NAMALWA (cell line): Measurements from ENCODE around the gene DUSP8.
A peak's percentile ranks its signal among the peaks of the same experiment; 100 is the strongest.

Source experiments
- DNase-seq: peaks from one replicate; pipeline ENCODE4 v3.0.0-alpha.2; 2015; ENCODE audit warnings: low spot score

The DUSP8 gene

GRCh38 chr11:1553808-1554594, 18.1 kb downstream of the DUSP8 start:
- no peak for DNase-seq

DNA sequence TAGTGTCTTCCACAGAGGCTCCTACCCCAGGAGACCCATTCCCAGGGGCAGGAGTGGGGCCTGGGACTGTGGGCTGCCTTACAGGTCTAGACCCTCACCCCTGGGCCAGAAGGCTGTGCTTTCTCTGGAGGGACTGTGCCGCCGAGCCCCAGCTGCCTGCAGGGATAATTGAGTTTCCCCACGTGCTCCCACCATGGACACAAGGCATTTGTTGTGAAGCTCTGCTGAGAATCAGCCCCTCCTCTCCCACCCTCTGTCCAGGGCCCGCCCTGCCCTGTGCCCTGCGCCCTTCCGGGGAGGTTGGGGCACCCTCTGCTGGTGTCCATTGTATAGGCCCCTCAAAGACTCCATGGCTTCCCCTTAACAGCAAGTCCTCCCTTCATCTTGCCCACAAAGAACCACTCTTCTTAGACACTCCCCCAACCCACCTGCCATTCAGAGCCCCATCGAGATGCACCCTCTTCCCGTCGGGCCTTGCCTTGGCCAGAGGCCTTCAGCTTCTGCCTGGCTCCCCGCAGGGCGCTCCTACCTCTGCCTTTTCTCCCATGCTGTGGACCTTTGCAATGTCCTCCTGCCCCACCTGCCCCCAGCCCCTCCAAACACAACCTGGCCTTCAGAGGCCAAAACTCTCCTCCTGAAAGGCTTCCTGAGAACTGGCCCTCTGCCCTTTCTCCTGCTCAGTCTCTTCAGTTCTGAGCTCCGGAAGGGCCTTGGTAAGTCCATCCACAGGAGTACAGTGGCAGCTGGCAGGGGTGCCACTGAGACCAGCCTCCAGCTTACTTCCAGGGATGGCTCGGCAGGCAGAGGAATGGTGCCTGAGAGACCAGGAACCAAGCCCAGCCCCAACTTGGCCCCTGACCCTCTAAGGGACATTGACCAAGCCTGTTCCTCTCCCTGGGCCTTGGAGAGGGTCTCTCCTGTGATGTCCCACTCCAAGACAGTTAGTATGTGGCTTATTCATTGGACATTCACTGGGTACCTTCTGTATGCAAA, 22.4 kb downstream of the DUSP8 start:
- DNase-seq, result no peak

DNA sequence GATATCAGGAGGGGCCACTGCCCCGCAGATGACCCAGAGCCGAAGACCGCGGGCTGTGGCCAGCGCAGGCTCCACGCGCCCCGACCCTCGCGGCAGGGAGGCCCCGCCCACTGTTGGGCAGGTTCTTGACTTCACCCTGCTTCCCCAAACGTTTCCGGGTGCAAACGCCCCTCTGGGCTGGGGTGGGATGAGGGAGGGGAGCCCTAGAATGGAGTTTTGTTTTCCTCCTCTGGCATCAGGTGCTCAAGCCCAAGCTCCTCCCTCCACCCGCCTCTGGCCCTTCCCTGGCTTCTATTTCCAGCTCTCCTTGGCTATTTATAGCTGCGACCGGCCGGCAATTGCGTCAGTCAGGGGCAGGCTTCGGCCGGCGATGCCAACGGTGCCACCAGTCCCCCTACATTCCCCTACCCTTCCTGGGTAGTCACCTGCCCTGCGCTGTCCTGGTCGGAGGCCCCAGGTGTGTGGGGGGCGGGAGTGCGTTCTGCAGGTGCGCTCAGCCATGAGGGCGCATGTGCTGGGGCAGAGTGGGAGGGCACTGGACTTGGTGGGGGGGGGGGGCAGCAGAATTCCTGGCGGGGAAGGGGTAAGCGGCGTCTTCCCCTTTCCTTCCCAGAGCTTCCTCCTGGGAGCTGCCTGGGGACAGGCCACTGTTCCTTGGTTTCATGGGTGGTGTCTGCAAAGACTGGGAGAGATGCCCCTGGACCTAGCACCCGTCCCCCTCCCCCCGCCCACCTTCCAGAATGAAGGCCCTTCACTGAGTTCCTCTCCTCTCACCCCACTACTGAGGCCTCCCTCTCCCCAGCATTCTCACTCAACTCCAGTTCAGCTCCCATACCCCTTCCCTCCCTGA, 23.6 kb downstream of the DUSP8 start:
- no peak for DNase-seq

- no peak for DNase-seq
These were observed 24.5 kb downstream of the DUSP8 start for GRCh38 chr11:1547467-1548098.

DNA sequence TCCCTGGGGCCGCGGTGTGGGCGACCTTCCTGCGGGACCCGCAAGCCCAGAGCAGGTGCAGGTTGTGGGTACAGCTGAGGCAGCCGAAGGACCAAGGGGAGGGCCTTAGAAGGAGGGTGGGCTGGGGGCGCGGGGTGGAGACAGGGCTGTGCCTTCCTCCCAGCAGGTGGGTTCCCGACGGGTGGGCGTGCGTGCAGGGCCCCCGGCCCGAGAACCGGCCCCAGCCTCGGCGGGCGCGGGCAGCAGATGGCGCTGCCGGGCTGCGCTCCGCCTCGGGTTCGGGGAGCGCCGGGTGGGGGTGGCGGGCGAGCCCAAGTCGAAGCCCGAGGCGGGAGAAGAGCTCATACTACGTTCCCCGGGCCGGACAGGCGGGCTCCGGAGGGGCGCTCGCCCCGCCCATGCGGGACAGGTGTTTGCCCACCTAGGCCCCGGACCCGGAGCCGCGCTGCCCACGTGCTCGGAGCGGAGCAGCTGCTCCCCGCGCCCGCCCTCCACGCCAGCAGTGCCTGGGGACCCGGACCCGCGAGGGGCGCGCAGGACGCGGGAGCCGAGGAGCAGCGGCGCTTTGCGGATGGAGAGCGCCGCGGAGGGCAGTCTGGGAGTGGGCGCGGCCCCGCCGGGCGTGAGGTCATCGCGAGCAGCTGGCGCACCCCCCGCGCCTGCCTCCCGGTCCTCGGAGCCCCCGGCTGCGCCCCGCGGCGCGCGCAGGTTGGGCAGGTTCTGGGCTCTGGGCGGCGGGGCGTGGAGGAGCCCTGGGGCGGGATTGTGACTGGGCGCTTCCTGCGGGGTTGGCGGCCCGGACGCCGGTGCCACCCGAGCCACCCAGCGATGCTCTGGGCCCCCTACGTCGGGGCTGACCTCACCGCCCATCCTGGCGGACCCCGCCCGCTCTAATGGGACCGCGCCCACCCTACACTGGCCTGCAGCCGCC, 25.3 kb downstream of the DUSP8 start:
- peak; percentile 45 for DNase-seq

GRCh38 chr11:1546077-1546535, 26.0 kb downstream of the DUSP8 start:
- no peak for DNase-seq

GRCh38 chr11:1545432-1545831, 26.6 kb downstream of the DUSP8 start:
- no peak for DNase-seq

DNA sequence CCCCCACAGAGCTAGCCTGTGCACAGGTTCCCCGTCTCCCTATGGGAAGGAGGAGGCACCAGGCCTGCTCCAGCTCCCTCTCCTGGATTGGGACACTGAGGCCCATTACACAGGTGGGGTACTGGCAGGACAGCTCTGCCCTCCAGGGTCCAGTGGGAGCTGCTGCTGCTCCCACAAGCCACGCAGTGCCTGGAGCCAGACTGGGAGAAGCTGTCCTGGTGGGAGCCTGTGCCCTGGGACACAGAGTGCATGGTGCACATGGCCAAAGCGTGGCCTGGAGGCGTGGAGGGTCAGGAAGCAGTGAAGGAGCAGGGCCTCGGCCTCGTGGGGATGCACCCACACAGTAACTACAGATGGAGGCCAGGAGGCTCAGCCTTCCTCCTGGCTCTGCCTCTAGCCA, 27.5 kb downstream of the DUSP8 start:
- DNase-seq, result no peak

DNA sequence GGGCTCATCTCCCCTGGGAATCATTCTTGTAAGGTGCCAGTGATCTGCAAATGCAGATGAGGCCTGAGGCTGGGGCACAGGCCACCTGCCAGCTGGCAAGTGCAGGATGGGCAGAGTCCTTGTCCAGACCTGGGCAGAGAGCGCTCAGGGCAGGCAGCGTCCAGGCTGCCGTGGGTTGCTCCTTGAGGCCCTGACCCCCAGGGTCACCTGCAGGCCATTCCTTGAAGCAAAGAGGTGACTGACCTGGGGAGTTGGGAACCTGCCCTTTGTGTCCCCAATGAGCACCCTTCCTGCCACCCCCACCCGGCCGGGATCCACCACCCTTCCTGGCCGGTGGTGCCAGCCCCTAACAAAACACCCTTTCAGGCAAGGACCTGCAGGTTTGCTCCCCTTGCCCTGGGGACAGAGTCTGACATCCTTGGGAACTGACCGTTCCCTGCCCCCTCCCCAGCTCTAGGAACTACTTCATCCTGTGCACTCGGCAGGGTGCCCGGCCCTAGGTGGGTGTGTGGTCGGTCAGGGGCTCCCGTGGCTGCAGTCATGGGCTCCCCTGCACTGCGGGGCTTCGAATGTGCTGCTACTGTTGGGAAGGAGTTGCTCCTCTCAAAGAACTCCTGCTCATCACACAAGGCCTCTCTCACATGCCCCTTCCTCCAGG, 28.3 kb downstream of the DUSP8 start:
- no peak for DNase-seq

DNA sequence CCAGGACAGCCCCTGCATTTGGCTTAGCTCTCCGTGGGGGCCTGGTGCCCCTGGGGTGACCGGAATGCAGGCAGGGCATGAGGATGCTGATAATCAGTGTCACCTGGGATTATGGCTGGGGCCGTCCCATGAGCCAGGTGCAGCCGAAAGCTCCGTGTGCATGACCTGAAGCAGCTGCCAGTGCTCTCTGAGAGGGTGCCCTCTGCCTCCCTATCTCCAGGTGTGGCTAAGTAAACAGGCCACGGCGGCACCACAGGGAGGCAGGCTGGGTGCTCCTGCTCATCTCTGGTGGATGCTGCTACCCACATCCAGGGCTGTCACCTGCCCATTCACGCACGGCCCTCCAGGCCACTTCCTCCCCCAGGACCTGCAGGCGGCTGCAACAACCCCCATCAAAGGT, 29.8 kb downstream of the DUSP8 start:
- no peak for DNase-seq

DNA sequence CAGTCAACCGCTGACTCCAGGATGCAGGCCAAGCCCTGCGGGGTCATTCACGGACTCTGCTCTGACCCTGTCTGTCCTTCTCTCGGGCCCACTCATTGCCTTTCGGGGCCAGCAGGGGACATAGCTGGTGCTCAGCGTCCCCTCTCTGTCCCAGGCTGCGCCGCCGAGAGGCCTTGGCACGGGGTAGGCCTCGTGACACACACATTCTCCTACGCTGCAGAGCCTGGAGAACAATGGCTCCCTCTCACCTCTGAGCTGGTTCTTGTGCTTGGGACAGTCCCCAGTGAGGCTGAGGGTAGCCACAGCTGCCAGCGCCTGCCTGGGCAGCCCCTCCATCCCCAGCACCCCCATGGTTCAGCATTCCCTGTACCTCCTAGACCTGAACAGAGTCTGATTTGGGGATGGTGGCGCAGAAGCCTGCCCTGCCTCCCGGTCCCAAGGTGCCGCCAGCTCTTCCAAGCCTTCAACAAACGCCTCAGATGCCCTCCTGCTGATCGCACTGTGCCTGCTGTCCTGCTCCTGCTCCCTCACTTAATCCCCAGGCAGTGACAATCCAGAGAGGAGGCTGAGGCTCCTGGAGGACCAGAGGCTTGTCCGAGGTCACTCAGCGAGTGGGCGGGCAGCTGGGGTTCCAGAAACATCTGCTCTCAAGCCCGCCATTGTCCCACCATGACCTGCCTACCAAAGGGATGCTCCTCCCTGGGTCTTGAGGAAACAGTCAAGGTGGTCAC, 30.4 kb downstream of the DUSP8 start:
- DNase-seq, result no peak

- no peak for DNase-seq
These were observed 32.0 kb downstream of the DUSP8 start for GRCh38 chr11:1540074-1540473.

- no peak for DNase-seq
These were observed 33.9 kb downstream of the DUSP8 start for GRCh38 chr11:1538153-1538552.

- no peak for DNase-seq
These were observed 35.8 kb downstream of the DUSP8 start for GRCh38 chr11:1536065-1536843.

GRCh38 chr11:1534682-1535081, 37.4 kb downstream of the DUSP8 start:
- no peak for DNase-seq

GRCh38 chr11:1534171-1534570, 37.9 kb downstream of the DUSP8 start:
- DNase-seq, result no peak

DNA sequence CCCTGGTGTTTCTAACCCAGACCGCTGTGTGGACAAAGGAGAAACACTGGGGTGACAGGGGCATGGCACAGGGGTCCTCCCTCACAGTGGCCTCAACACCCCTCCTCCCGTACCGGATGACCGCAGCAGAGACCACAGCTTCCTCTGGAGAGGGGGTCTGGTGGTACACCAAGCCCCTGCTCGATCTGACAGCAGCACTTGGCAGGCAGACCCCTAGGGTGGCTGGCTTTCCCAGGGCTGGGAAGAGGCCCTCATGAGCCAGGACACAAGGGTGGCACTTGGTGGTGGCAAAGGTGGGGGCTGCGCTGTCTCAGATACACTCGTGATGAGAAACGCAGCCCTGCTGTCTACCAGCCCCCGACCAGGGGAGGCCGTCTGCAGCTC, 38.7 kb downstream of the DUSP8 start:
- DNase-seq, result no peak

GRCh38 chr11:1532606-1533341, 39.3 kb downstream of the DUSP8 start:
- no peak for DNase-seq
